ENCODE data around the gene MS4A4E.
"Not testable (repeated sequence)": the region's sequence is repeated elsewhere in the genome, so short reads cannot be mapped to it uniquely, and the experiment has no call there.

MS4A4E gene

DNA sequence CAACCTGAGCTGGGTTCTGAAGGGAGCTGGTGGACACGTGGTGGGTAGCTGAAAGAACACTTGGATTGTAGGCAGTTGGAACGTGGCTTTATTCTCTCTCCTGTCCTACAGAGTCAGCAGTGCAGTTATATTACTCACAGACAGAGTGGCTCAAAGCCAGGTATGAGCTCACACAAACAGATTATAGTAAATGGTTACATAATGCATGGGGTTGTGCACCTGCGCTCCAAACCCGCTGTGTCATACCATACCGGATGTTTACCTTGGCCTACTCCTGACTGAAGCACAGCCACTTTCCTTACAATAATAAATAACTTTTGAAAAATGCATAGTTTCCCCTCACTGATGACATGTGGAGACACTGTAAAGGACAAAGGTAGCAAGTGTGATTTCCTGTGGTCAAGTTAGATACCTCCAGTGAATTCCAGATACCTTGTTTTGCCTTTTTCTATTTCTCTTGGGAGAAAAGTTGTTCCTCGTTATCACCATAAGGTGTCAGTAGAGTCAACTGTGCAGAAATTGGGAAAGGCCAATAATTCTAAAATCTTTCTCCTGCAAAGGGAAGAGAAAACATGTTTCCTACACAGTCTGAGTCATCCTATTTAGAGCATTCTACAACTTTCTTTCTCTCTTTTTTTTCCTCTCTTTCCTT lies 73.5 kb downstream of the MS4A4E start:
- no peak for DNase-seq

DNA sequence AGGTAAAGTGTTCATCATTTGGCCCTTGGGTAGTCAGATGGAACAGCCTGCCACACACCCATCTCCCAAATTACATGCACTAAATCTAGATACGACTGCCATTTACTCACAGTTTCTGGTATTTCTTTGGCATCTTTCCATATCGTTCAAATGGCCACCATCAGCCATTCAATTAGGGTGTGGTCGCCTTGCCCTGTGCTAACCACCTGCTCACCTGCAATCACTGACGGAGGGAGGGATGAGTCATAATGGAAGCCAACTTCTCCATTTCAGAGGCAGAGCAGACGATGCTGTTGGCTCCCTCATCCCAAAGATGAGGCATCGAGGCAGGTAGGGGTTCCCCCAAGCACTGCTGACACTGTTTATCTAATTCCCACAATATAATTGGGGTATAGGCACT lies 74.6 kb downstream of the MS4A4E start:
- no peak for DNase-seq

DNA sequence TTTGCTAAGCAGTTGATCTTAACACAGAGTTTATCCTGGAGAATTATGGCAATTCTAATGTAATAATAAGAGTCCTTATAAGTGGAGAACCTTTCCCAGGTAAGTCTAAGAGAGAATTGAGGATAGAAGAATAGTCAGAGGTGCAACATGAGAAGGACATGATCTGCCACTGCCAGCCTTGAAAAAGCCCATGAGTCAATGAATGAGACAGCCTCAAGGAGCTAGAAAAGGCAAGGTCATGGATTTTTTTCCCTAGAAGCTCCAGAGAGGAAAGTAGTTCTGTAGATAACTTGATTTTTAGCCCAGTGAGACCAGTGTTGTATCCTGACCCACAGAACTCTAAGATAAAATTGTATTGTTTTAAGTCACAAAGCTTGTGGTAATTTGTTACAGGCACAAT lies 77.0 kb downstream of the MS4A4E start:
- no peak for DNase-seq

DNA sequence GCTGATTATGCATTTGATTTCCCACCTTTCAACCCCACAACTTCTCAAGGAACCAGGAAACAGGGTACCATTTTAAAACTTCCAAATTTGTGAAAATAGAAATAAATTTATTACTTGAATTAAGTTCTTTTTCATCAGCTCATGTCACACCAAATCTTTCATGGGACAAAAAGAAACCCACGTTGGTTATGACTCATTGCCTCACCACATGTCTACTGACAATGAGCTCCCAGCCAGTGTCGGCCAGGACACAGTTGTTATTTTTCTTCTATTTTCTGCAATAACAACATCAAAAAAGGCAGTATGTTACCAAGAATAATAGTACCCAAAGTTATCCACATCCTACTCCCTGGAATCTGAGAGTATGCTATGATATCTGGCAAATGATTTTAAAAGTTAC lies 77.4 kb downstream of the MS4A4E start:
- DNase-seq, result no peak

DNA sequence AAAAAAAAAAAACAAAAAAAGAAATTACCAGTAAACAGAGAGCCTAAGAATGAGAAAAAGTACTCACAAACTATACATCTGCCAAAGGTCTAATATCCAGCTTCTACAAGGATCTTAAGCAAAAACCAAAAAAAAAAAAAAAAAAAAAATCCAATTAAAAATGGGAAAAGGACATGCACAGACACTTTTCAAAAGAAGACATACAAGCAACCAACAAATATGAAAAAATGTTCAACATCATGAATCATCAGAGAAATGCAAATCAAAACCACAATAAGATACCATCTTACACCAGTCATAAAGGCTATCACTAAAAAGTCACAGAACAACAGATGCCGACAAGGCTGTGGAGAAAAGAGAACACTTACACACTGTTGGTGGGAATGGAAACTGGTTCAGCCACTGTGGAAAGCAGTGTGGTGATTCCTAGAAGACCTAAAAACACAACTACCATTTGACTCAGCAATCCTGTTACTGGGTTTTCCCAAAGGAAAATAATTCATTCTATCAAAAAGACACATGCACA lies 78.3 kb downstream of the MS4A4E start:
- no peak for DNase-seq

DNA sequence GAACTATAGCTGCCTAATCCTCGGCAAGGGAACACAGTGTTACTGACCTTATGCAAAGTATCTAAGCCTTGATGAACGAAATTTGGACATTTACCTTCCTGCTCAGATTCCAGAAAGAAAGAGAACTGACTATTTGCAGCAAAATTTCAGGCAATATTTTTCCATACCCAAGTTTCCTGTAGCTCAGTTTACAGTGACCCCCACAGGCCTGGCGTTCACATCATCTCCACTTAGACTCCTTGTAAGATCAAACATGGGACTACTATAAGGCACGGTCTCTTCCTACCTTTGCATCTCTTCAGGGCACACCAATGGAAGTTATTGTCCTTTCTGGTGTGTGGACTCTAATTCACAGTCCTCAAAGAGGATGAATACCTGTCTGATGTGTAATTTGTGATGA lies 81.2 kb downstream of the MS4A4E start:
- no peak for DNase-seq

DNA sequence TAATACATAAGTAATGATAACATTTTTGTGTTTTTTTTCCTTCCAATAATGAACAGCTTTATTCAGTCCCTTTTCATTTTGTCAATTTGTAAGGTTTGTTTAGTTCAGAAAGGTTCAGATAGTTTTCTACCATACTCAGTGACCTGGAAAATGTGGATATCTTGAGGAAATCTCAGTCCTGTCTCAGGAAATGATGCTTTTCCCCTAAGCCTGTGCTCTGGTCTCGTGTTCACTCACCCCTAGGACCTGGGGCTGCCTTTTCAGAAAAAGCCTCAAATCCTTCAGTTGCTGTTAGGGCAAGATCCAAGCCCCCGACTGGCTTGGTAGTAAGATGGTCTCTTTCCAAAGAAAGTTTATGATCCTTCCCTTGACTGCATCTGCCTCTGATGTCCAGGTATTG lies 81.8 kb downstream of the MS4A4E start:
- DNase-seq, result no peak

DNA sequence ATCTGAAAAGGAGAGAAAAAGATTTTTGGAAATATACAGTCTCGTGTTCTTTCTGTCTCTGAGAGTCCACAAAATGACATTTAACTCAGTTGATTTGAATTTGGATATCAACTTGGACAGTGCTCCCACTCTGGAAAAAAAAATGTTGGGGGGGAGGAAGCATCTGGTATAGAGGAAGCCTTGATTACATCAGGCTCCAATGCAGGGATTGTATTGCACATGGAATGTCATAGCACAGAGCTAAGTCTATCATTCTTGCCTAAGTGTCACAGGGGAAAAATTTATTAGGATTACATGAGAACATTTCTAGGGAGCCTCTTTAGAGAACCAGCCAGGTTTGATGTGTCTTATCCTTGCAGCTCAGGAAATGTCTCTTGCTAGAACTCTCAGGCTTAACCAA lies 83.1 kb downstream of the MS4A4E start:
- no peak for DNase-seq

DNA sequence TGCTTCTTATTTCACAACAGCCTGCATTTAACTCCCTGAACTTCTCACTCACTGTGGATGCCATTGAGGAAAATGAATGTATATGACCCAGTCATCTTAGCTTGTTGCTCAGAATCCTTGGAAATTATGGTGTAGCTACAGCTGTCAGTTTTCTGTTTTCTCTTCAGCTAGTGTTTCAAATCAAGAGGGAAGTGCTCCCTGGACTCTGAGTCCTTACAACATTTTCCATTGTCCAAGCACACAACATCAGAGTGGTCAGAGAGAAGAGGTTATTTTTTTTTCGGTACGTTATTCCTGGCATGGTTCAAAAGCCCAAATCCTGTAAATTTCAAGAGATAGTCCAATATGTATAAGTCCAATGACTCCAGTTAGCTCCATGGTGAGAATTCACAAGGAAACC lies 83.7 kb downstream of the MS4A4E start:
- DNase-seq, result no peak

DNA sequence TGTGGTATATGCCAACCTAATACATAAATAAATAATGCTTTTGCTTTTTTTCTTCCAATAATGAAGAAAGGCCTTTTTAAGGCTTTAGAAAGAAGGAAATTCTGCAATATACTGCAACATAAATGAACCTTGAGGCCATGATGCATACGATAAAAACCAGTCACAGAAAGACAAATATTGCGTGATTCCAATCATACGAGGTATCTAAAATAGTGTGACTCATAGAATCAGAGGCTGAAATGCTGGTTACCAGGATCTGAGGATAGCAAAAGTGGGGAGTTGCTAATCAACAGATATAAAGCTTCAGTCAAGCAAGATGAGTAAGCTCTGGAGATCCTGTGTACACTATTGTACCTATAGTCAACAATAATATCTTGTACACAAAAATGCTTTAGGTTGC lies 84.3 kb downstream of the MS4A4E start:
- DNase-seq, result no peak

DNA sequence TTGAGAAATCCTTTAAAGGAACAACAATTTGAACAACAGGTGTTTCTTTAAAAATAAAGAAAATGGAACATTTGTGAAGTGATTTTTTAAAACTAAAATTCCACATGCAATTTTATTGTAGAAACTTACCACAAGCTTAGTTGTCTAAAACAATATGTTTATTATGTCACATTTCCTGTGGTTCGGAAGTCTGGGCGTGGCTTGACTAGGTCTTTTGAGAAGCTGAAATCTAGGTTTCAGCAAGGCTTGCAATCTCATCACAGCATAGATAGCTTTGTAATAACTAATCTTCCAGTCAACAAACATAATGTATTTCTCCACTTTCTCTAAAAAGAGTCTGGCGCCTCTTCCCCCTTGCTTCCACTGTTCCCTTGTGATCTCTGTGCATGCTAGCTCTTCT lies 87.0 kb downstream of the MS4A4E start:
- DNase-seq, result no peak

DNA sequence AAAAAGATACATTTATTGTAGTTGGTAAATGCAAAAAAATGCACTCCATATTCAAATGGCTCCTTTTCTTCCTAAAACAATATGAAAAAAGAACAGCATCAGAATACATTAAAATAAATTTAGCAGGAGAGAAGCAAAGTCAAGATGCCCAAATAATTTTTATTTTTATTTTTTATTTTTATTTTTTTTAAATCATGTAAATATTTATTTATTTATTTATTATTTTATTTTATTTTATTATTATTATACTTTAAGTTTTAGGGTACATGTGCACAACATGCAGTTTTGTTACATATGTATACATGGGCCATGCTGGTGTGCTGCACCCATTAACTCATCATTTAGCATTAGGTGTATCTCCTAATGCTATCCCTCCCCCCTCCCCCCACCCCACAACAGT lies 90.2 kb downstream of the MS4A4E start:
- not testable (repeated sequence) for DNase-seq

DNA sequence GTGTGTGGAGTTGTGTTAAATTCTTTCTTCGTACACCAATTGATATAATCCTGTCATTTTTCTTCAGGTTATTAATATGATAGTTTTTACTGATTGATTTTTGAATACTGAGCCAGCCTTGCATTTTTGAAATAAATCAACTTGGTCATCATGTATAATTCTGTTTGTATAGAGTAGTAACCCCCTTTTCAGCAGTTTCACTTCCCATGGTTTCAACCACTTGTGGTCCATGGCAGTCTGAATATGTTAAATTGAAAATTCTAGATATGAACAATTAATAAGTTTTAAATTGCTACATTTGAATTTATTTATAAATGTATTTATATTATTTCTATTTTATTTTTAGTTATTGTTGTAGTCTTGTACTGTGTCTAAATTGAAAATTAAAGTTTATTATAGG lies 92.7 kb downstream of the MS4A4E start:
- DNase-seq, result no peak

All from NCI-H510A treated with DMSO at 0.1 percent for 48 hours (cell line).